ENCODE data around the gene MICU1. TPM values are rescaled to one million over a fixed set of nuclear protein-coding genes. Genes with fewer than 3 reads are reported as not detected.

Gene MICU1
- total and polyA plus RNA-seq, 8 donors: 9.4 to 21.7 (median 12.6) TPM

DNA sequence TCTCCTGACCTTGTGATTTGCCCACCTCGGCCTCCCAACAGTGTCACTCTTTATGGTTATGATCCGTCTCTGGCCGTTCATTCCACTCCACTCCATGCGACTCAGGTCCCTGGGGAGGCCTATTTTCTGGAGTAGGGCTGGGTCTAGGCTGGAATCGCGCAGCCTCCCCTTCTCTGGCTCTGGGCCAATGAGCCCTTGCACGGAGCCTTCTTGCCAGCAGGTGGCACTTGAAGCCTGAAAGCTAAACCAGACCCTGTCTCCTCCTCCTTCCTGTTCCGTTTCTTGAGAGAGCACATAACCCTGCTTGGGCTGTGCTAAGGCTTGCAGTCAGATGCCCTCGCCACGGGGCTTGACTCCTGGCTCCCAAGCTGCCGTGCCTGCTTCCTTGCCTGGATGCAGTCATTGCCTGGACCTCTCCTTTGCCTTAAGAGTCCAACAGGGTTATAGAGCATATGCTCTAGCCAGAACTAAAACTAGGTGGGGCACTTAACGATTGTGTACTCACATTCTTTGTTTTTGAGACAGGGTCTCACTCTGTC lies 261.6 kb downstream of the MICU1 start:
- intact Hi-C loops (cut with DNase I): loop anchor here in 2 of 3 donors (5.0 to 10.0 kb wide), 3 partner anchors 470 to 690 kb away; no protein-coding TSS in a partner anchor
- no peak overlapping the region for H3K4me3 ChIP-seq
- TF ChIP-seq, protein P1, sequence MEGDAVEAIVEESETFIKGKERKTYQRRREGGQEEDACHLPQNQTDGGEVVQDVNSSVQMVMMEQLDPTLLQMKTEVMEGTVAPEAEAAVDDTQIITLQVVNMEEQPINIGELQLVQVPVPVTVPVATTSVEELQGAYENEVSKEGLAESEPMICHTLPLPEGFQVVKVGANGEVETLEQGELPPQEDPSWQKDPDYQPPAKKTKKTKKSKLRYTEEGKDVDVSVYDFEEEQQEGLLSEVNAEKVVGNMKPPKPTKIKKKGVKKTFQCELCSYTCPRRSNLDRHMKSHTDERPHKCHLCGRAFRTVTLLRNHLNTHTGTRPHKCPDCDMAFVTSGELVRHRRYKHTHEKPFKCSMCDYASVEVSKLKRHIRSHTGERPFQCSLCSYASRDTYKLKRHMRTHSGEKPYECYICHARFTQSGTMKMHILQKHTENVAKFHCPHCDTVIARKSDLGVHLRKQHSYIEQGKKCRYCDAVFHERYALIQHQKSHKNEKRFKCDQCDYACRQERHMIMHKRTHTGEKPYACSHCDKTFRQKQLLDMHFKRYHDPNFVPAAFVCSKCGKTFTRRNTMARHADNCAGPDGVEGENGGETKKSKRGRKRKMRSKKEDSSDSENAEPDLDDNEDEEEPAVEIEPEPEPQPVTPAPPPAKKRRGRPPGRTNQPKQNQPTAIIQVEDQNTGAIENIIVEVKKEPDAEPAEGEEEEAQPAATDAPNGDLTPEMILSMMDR (IDR thresholded peaks at IDR 0.05): peak; percentile 78 to 87 (median 80)
- WGBS, 2 donors: 3 to 4% methylated on average over 12 of the region's 12 CpGs
- no peaks in the 10 kb centered on the region for H3K4me1 ChIP-seq
- FAIRE-seq (peak; percentile 68), DNase-seq (peak; percentile 74 to 92 (median 89)), ATAC-seq (peak; percentile 91 to 99 (median 98))
- H3K9me3 ChIP-seq: no peaks in the 10 kb centered on the region
- H3K27ac ChIP-seq: no peak overlapping the region
- no peaks in the 10 kb centered on the region for H3K27me3 ChIP-seq
- peaks cover 0 to 7% (median 0%) of the 10 kb centered on the region in 3 donors for H3K36me3 ChIP-seq

DNA sequence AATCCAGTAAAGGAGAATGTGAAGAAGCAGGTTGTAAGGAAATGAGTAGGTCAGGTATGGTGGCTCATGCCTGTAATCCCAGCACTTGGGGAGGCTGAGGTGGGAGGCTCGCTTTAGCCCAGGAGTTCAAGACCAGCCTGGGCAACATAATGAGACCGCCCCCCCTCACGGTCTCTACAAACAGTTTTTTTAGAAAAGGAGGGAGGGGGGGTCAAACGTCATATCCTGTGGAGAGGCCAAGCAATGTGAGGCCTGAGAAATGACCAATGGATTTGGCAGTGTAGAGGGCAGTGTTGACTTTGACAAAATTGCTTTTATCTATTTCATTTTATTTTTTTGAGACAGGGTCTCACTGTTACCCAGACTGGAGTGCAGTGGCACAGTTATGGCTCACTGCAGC lies 268.9 kb downstream of the MICU1 start:
- intact Hi-C loops (cut with DNase I): no loop called here
- FAIRE-seq: no peak
- H3K27ac ChIP-seq: no peak overlapping the region
- H3K27me3 ChIP-seq: no peaks in the 10 kb centered on the region
- WGBS, 2 donors: 66 to 81% methylated on average over 4 of the region's 4 CpGs
- peaks cover 8 to 15% (median 13%) of the 10 kb centered on the region in 3 donors for H3K4me1 ChIP-seq
- no peak overlapping the region for H3K4me3 ChIP-seq
- ATAC-seq: no peak
- no peaks in the 10 kb centered on the region for H3K36me3 ChIP-seq
- TF ChIP-seq, protein P1 (IDR thresholded peaks at IDR 0.05): no peak
- H3K9me3 ChIP-seq: no peaks in the 10 kb centered on the region
- no peak for DNase-seq

DNA sequence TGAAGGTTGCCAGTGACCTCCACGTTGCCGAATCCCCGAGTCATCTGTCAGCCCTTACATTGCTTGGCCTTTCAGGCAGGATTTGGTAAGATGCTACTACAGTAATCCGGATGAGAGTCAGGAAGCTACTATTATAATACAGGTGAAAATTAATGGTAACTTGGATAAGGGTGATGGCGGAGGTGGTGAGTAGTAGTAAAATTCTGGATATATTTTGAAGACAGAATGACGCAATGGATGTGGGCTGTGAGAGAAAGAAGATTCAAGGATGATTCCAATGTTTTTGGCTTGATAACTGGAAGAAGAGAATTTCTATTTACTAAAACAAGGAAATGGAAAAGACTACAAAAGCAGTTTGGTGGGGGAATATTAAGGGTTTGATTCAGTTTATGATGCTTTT lies 269.8 kb downstream of the MICU1 start:
- FAIRE-seq (no peak), DNase-seq (no peak), ATAC-seq (no peak)
- TF ChIP-seq, protein P1 (IDR thresholded peaks at IDR 0.05): no peak
- intact Hi-C loops (cut with DNase I): no loop called here
- no peaks in the 10 kb centered on the region for H3K27me3 ChIP-seq
- 90 to 93% methylated on average over 6 of the region's 6 CpGs for WGBS, 2 donors
- no peak overlapping the region for H3K27ac ChIP-seq
- H3K4me1 ChIP-seq: peaks cover 8 to 15% (median 13%) of the 10 kb centered on the region in 3 donors
- no peaks in the 10 kb centered on the region for H3K36me3 ChIP-seq
- H3K4me3 ChIP-seq: no peak overlapping the region
- H3K9me3 ChIP-seq: no peaks in the 10 kb centered on the region

DNA sequence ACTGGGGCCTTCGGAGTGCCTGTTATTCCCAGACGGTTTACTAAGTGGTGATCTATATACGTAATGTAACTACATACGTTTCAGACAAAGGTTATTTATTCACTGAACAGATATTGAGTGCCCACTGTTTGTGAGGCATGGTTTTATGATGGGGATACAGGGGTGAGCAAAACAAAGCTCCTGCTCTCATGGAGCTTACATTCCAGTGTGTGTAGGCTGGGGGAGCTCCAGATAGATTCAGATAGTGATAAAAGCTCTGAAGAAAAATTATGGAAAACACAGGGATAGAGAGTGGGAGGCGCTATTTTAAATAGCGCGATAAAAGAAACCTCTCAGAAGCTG lies 270.7 kb downstream of the MICU1 start:
- intact Hi-C loops (cut with DNase I): no loop called here
- H3K36me3 ChIP-seq: no peaks in the 10 kb centered on the region
- TF ChIP-seq, protein P1 (IDR thresholded peaks at IDR 0.05): no peak
- 26% methylated on average over 7 of the region's 7 CpGs for WGBS, 2 donors
- H3K4me1 ChIP-seq: peaks cover 8 to 15% (median 13%) of the 10 kb centered on the region in 3 donors
- FAIRE-seq (no peak), ATAC-seq (no peak), DNase-seq (no peak)
- H3K9me3 ChIP-seq: no peaks in the 10 kb centered on the region
- H3K27ac ChIP-seq: peak overlapping the region; percentile 93 to 98 (median 94)
- peak overlapping the region; percentile 55 to 94 (median 70) for H3K4me3 ChIP-seq
- no peaks in the 10 kb centered on the region for H3K27me3 ChIP-seq
